Sigmoid colon (tissue), 3 donors: ENCODE results near the gene ODAD4.

Source experiments
- POLR2A ChIP-seq, 2 donors: fragments of 450-650 bp; IDR thresholded peaks; one replicate each; pipeline ENCODE4 v1.6.1; 2016; ENCODE audit warnings: antibody characterized with exemption in 2 of 2, mild to moderate bottlenecking in 2 of 2, moderate library complexity in 2 of 2
- TF ChIP-seq, protein P1 (sequence below), 4 experiments: fragments of 450-650 bp in 3 of 4; fragments of 200-600 bp in 1 of 4; IDR thresholded peaks; one replicate each; pipeline ENCODE4 v1.5.1; 2016 to 2019; ENCODE audit warnings: antibody characterized with exemption in 4 of 4, mild to moderate bottlenecking in 3 of 4, moderate library complexity in 2 of 4

GRCh38 chr17:41967921-41968578, 37.6 kb downstream of the ODAD4 start:
- TF ChIP-seq, protein P1, sequence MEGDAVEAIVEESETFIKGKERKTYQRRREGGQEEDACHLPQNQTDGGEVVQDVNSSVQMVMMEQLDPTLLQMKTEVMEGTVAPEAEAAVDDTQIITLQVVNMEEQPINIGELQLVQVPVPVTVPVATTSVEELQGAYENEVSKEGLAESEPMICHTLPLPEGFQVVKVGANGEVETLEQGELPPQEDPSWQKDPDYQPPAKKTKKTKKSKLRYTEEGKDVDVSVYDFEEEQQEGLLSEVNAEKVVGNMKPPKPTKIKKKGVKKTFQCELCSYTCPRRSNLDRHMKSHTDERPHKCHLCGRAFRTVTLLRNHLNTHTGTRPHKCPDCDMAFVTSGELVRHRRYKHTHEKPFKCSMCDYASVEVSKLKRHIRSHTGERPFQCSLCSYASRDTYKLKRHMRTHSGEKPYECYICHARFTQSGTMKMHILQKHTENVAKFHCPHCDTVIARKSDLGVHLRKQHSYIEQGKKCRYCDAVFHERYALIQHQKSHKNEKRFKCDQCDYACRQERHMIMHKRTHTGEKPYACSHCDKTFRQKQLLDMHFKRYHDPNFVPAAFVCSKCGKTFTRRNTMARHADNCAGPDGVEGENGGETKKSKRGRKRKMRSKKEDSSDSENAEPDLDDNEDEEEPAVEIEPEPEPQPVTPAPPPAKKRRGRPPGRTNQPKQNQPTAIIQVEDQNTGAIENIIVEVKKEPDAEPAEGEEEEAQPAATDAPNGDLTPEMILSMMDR (IDR thresholded peaks at IDR 0.05) = no peak
- TF ChIP-seq POLR2A (IDR thresholded peaks at IDR 0.05) = no peak
